Adrenal gland (tissue), 12 donors: Measurements from ENCODE around the gene SUPT5H. TPM values are rescaled to one million over a fixed set of nuclear protein-coding genes. Genes with fewer than 3 reads are reported as not detected.

ENCODE experiments used
- DNase-seq, 7 donors: peaks; one replicate each; pipeline ENCODE4 v3.0.0-alpha.2; 2019 to 2020
- H3K27ac ChIP-seq, 5 donors: fragments of 200-600 bp; sonication (generic) in 4 of 5; 1 replicate in 3 of 5; 2 replicates in 2 of 5; pipeline versions ENCODE4 v1.5.1 to v1.8.0; 2016 to 2020; ENCODE audit warnings: mild to moderate bottlenecking in 1 of 5
- H3K27me3 ChIP-seq: fragments of 200-600 bp; 2 replicates; pipeline ENCODE4 v1.8.0; 2021
- H3K36me3 ChIP-seq, 2 donors: fragments of 200-600 bp; replicated peaks in 1 of 2; 1 replicate in 1 of 2; 2 replicates in 1 of 2; pipeline versions ENCODE4 v1.5.1 to v1.8.0; 2018 to 2022
- H3K4me1 ChIP-seq, 2 donors: fragments of 200-600 bp; replicated peaks in 1 of 2; 1 replicate in 1 of 2; 2 replicates in 1 of 2; pipeline versions ENCODE4 v1.5.1 to v1.8.0; 2018 to 2021
- H3K4me3 ChIP-seq, 4 donors: fragments of 200-600 bp; sonication (generic) in 3 of 4; one replicate each; pipeline ENCODE4 v1.5.1; 2016 to 2018
- H3K9me3 ChIP-seq, 3 donors: fragments of 200-600 bp; sonication (generic) in 1 of 3; replicated peaks in 1 of 3; 1 replicate in 2 of 3; 2 replicates in 1 of 3; pipeline versions ENCODE4 v1.5.1 to v1.8.0; 2016 to 2021
- CTCF ChIP-seq, 6 experiments: fragments of 450-650 bp in 4 of 6; fragments of 200-600 bp in 2 of 6; sonication (generic) in 1 of 6; IDR thresholded peaks; 1 replicate in 5 of 6; 2 replicates in 1 of 6; pipeline versions ENCODE4 v1.5.1 to v1.8.0; 2016 to 2021; ENCODE audit warnings: antibody characterized with exemption in 6 of 6, mild to moderate bottlenecking in 2 of 6, moderate library complexity in 1 of 6
- POLR2A ChIP-seq, 2 donors: fragments of 450-650 bp; IDR thresholded peaks; one replicate each; pipeline ENCODE4 v1.6.1; 2017; ENCODE audit warnings: antibody characterized with exemption in 2 of 2, mild to moderate bottlenecking in 2 of 2, moderate library complexity in 1 of 2
- WGBS, 4 donors: extraction: QIAGEN DNeasy Blood & Tissue Kit in 2 of 4; methylation state at CpG; one replicate each; pipeline versions ENCODE4 v1.1.5 to v1.1.7; 2013 to 2017; 5-methylcytosine and 5-hydroxymethylcytosine counted together
- intact Hi-C, 2 donors: fragments of 100-400 bp; cut with DNase I; formaldehyde crosslinking; loops; one replicate each; pipeline versions ENCODE4 v1.14.1 to v1.15.0; 2022 to 2023
- microRNA-seq, 3 donors: library from miRNA; unstranded; fragments of <30 nt; microRNA quantifications; one replicate each; pipeline ENCODE4, GENCODE V29; 2017 to 2020
- polyA plus RNA-seq, 3 donors: library from polyadenylated mRNA; stranded (reverse); fragments of 200-250 nt in 2 of 3; fragments of 350-450 nt in 1 of 3; fragmentation: Illumina TruSeq in 1 of 3; extraction: RNeasy Lipid Tissue Mini Kit (QIAGEN cat#74804) in 1 of 3; gene quantifications; one replicate each; pipeline ENCODE4 v1.2.3, GENCODE V29; 2013 to 2014
- small RNA-seq, 2 donors: library from RNA; depleted of rRNA; stranded (forward); fragments of <200 nt; gene quantifications; one replicate each; pipeline ENCODE3, GENCODE V24; 2016
- total RNA-seq, 9 donors: library from RNA; depleted of rRNA in 4 of 9; stranded (reverse); fragments of >200 nt in 4 of 9; fragments of 120-200 nt in 1 of 9; fragmentation: NEBNext Ultra II Directional in 1 of 9; extraction: Animal tissue kit (Norgen Biotek cat#: 25700) in 1 of 9; gene quantifications; one replicate each; pipeline versions ENCODE4 v1.1.0 to v1.2.4, GENCODE V29; 2013 to 2023
- donor health status: healthy with polysubstance abuse.
- donor health status: Bipolar disorder and iron deficiency.
- donor health status: DM: yes; HTN: yes; CAD: no.
- donor health status: DM: no; HTN: no; CAD: no.
- donor health status: DM: no; HTN: no; CAD: no.
- donor health status: DM: yes; HTN: yes; CAD: no.

The SUPT5H gene
- total and polyA plus RNA-seq, 12 donors = 42.0 to 612 (median 99.1) TPM

- H3K27me3 ChIP-seq = no peaks in the 10 kb centered on the region
- intact Hi-C loops = no loop called here
- H3K4me1 ChIP-seq = no peaks in the 10 kb centered on the region
- WGBS, 4 donors = 80 to 94% (median 85%) methylated on average over 7 to 8 of the region's 8 CpGs
- H3K36me3 ChIP-seq = no peaks in the 10 kb centered on the region
- DNase-seq = no peak
- H3K27ac ChIP-seq = no peak overlapping the region
- no peak for TF ChIP-seq CTCF (IDR thresholded peaks at IDR 0.05)
- TF ChIP-seq POLR2A (IDR thresholded peaks at IDR 0.05) = no peak
- no peaks in the 10 kb centered on the region for H3K9me3 ChIP-seq
- H3K4me3 ChIP-seq = no peak overlapping the region
Measured at GRCh38 chr19:39524495-39524894, 79.1 kb downstream of the SUPT5H start.

DNA sequence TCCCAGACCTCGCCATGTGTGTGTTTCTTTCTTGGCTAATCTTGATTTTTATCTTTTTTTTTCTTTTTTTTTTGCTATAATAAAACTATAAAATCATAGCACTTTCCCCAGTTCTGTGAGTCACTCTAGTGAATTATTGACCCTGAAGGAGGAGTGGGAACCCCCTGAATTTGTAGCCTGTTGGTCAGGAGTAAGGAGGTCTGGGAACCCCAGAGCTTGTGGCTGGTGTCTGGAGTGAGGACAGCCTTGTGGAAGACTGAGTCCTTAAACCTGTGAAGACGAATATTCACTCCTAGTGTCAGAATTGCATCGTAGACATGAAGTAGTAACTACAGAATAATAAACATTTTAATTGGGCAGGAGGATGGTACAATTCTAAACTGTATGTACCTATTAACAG lies 79.8 kb downstream of the SUPT5H start:
- Histone ChIP-seq H3K27me3 (no peaks in the 10 kb centered on the region), H3K36me3 (no peaks in the 10 kb centered on the region), H3K27ac (no peak overlapping the region), H3K4me1 (no peaks in the 10 kb centered on the region), H3K9me3 (no peaks in the 10 kb centered on the region), H3K4me3 (no peak overlapping the region)
- 91 to 99% (median 96%) methylated on average over 3 of the region's 3 CpGs for WGBS, 4 donors
- DNase-seq = no peak
- intact Hi-C loops = no loop called here
- no peak for TF ChIP-seq CTCF (IDR thresholded peaks at IDR 0.05)
- TF ChIP-seq POLR2A (IDR thresholded peaks at IDR 0.05) = no peak

Small RNA genes within 50 kb of the gene (microRNA-seq; reads per million reads assigned to microRNA genes)
- 0 to 0.89 (median 0.85) reads per million in 3 donors for gene MIR4530

Small RNA genes within 50 kb of the gene (small RNA-seq; reads per million reads assigned to genes)
- gene MIR4530 = 0 to 0.36 reads per million in 2 donors

Other genes with a start within 250 kb of the SUPT5H start
- under 1 TPM in 3 of 9 donors, not detected in 6; 0.11 to 0.78 (median 0.11) TPM for gene NCCRP1, start 248.6 kb upstream of the SUPT5H start, total RNA-seq
- under 1 TPM in 2 of 3 donors, not detected in 1; 0.10 to 0.32 TPM for gene NCCRP1, start 248.6 kb upstream of the SUPT5H start, polyA plus RNA-seq
- under 1 TPM in 3 of 9 donors, not detected in 6; 0.43 to 0.76 (median 0.67) TPM for gene SYCN, start 241.3 kb upstream of the SUPT5H start, total RNA-seq
- gene SYCN, start 241.3 kb upstream of the SUPT5H start, polyA plus RNA-seq = not detected
- not detected for gene IFNL3, start 200.6 kb upstream of the SUPT5H start, total RNA-seq
- gene IFNL3, start 200.6 kb upstream of the SUPT5H start, polyA plus RNA-seq = not detected
- not detected for gene IFNL4, start 196.7 kb upstream of the SUPT5H start, total RNA-seq
- not detected for gene IFNL4, start 196.7 kb upstream of the SUPT5H start, polyA plus RNA-seq
- not detected for gene IFNL2, start 177.2 kb upstream of the SUPT5H start, total RNA-seq
- gene IFNL2, start 177.2 kb upstream of the SUPT5H start, polyA plus RNA-seq = not detected
- not detected for gene IFNL1, start 149.2 kb upstream of the SUPT5H start, total RNA-seq
- gene IFNL1, start 149.2 kb upstream of the SUPT5H start, polyA plus RNA-seq = not detected
- gene LRFN1, start 124.7 kb upstream of the SUPT5H start, total RNA-seq = 1 to 10 TPM in 2 of 9 donors, under 1 TPM in 7; 0.34 to 1.4 (median 0.69) TPM
- 1 to 10 TPM in 1 of 3 donors, under 1 TPM in 2; 0.15 to 1.8 (median 0.74) TPM for gene LRFN1, start 124.7 kb upstream of the SUPT5H start, polyA plus RNA-seq
- 10 to 100 TPM; 13.4 to 45.8 (median 35.2) TPM for gene GMFG, start 109.5 kb upstream of the SUPT5H start, total RNA-seq
- gene GMFG, start 109.5 kb upstream of the SUPT5H start, polyA plus RNA-seq = 10 to 100 TPM; 22.6 to 92.5 (median 76.2) TPM
- 100 to 1,000 TPM in 3 of 9 donors, 10 to 100 TPM in 6; 37.9 to 111 (median 98.5) TPM for gene SAMD4B, start 103.2 kb upstream of the SUPT5H start, total RNA-seq
- gene SAMD4B, start 103.2 kb upstream of the SUPT5H start, polyA plus RNA-seq = 100 to 1,000 TPM in 2 of 3 donors, 10 to 100 TPM in 1; 50.0 to 280 (median 211) TPM
- gene PAF1, start 54.5 kb upstream of the SUPT5H start, total RNA-seq = 10 to 100 TPM; 46.8 to 60.2 (median 54.2) TPM
- 10 to 100 TPM; 50.9 to 86.9 (median 51.6) TPM for gene PAF1, start 54.5 kb upstream of the SUPT5H start, polyA plus RNA-seq
- gene MED29, start 54.2 kb upstream of the SUPT5H start, total RNA-seq = 100 to 1,000 TPM in 1 of 9 donors, 10 to 100 TPM in 8; 36.1 to 221 (median 64.0) TPM
- gene MED29, start 54.2 kb upstream of the SUPT5H start, polyA plus RNA-seq = 10 to 100 TPM; 43.6 to 49.6 (median 49.2) TPM
- gene ZFP36, start 38.7 kb upstream of the SUPT5H start, total RNA-seq = 100 to 1,000 TPM in 3 of 9 donors, 10 to 100 TPM in 5, 1 to 10 TPM in 1; 5.7 to 187 (median 81.8) TPM
- gene ZFP36, start 38.7 kb upstream of the SUPT5H start, polyA plus RNA-seq = 100 to 1,000 TPM in 2 of 3 donors, 10 to 100 TPM in 1; 64.8 to 193 (median 113) TPM
- gene PLEKHG2, start 32.9 kb upstream of the SUPT5H start, total RNA-seq = 10 to 100 TPM in 8 of 9 donors, 1 to 10 TPM in 1; 9.6 to 23.4 (median 17.8) TPM
- gene PLEKHG2, start 32.9 kb upstream of the SUPT5H start, polyA plus RNA-seq = 10 to 100 TPM in 2 of 3 donors, 1 to 10 TPM in 1; 3.6 to 44.8 (median 16.3) TPM
- gene RPS16, start 9.6 kb upstream of the SUPT5H start, total RNA-seq = 1,000 to 10,000 TPM in 6 of 9 donors, 100 to 1,000 TPM in 3; 229 to 1,939 (median 1,252) TPM
- gene RPS16, start 9.6 kb upstream of the SUPT5H start, polyA plus RNA-seq = 1,000 to 10,000 TPM; 1,071 to 2,033 (median 1,152) TPM
- gene TIMM50, start 35.3 kb downstream of the SUPT5H start, total RNA-seq = 10 to 100 TPM; 52.8 to 93.4 (median 65.0) TPM
- gene TIMM50, start 35.3 kb downstream of the SUPT5H start, polyA plus RNA-seq = 100 to 1,000 TPM in 2 of 3 donors, 10 to 100 TPM in 1; 77.7 to 147 (median 118) TPM
- under 1 TPM in 1 of 9 donors, not detected in 8; 0.17 TPM for gene DLL3, start 53.4 kb downstream of the SUPT5H start, total RNA-seq
- under 1 TPM in 1 of 3 donors, not detected in 2; 0.10 TPM for gene DLL3, start 53.4 kb downstream of the SUPT5H start, polyA plus RNA-seq
- not detected for gene SELENOV, start 69.6 kb downstream of the SUPT5H start, total RNA-seq
- gene SELENOV, start 69.6 kb downstream of the SUPT5H start, polyA plus RNA-seq = not detected
- 1 to 10 TPM; 1.6 to 6.7 (median 3.8) TPM for gene EID2B, start 87.3 kb downstream of the SUPT5H start, total RNA-seq
- 1 to 10 TPM; 2.7 to 4.3 (median 3.8) TPM for gene EID2B, start 87.3 kb downstream of the SUPT5H start, polyA plus RNA-seq
- gene EID2, start 94.6 kb downstream of the SUPT5H start, total RNA-seq = 10 to 100 TPM; 13.9 to 32.9 (median 25.3) TPM
- 10 to 100 TPM; 19.2 to 31.7 (median 27.8) TPM for gene EID2, start 94.6 kb downstream of the SUPT5H start, polyA plus RNA-seq
- gene LGALS13, start 156.9 kb downstream of the SUPT5H start, total RNA-seq = not detected
- not detected for gene LGALS13, start 156.9 kb downstream of the SUPT5H start, polyA plus RNA-seq
- gene LGALS16, start 210.3 kb downstream of the SUPT5H start, total RNA-seq = 1 to 10 TPM in 1 of 9 donors, not detected in 8; 1.4 TPM
- not detected for gene LGALS16, start 210.3 kb downstream of the SUPT5H start, polyA plus RNA-seq